Measurements from ENCODE around the gene SFMBT2.

GRCh38 chr10:7283246-7283645, 127.6 kb downstream of the SFMBT2 start:
- no peak for TF ChIP-seq GATA2 (IDR thresholded peaks at IDR 0.05; ENCODE audit: low read depth, low read length)
- no peak for TF ChIP-seq GATA3 (IDR thresholded peaks at IDR 0.05; ENCODE audit: low read depth, low read length)
